ENCODE data around the gene MGAT4C. TPM values are rescaled to one million over a fixed set of nuclear protein-coding genes. Genes with fewer than 3 reads are reported as not detected.

Gene MGAT4C
- total RNA-seq, 1 experiment from 2014 or later: 10.3 TPM

- TF ChIP-seq EZH2 (IDR thresholded peaks at IDR 0.05; ENCODE audit: borderline replicate concordance, low read depth, low read length, poor library complexity, severe bottlenecking): no peak
- TF ChIP-seq CTCF (conservative IDR thresholded peaks at IDR 0.05; ENCODE audit: low read depth, low read length): no peak
- Histone ChIP-seq H3K9me3 (ENCODE audit: low read depth, low read length, poor library complexity, severe bottlenecking) (no peaks in the 10 kb centered on the region), H3K36me3 (ENCODE audit: insufficient read depth, low read length, poor library complexity, severe bottlenecking) (no peaks in the 10 kb centered on the region), H3K4me1 (ENCODE audit: insufficient read depth, low read length, poor library complexity, severe bottlenecking) (no peaks in the 10 kb centered on the region), H3K27ac (ENCODE audit: low read depth, low read length, poor library complexity, severe bottlenecking) (no peak overlapping the region), H3K4me3 (ENCODE audit: low read depth, low read length, poor library complexity, severe bottlenecking) (no peak overlapping the region), H3K27me3 (replicated peaks; ENCODE audit: insufficient read depth, low read depth, low read length, poor library complexity) (no peaks in the 10 kb centered on the region)
- BruUV-seq (replicated peaks): no TSS peak
- intact Hi-C loops (cut with micrococcal nuclease; ENCODE audit: unreplicated experiment): no loop called here
- CTCF ChIA-PET: no interaction called here
- POLR2A ChIA-PET (ENCODE audit: low non-redundant PET): no interaction called here
- DNase-seq (ENCODE audit: low spot score): no peak
These were observed 198.9 kb downstream of the MGAT4C start for GRCh38 chr12:86057092-86057845.

- ChIA-PET CTCF (no interaction called here), POLR2A (ENCODE audit: low non-redundant PET) (no interaction called here)
- BruUV-seq (replicated peaks): no TSS peak
- Histone ChIP-seq H3K4me3 (ENCODE audit: low read depth, low read length, poor library complexity, severe bottlenecking) (no peak overlapping the region), H3K4me1 (ENCODE audit: insufficient read depth, low read length, poor library complexity, severe bottlenecking) (no peaks in the 10 kb centered on the region), H3K27ac (ENCODE audit: low read depth, low read length, poor library complexity, severe bottlenecking) (no peak overlapping the region), H3K9me3 (ENCODE audit: low read depth, low read length, poor library complexity, severe bottlenecking) (no peaks in the 10 kb centered on the region), H3K27me3 (replicated peaks; ENCODE audit: insufficient read depth, low read depth, low read length, poor library complexity) (no peaks in the 10 kb centered on the region), H3K36me3 (ENCODE audit: insufficient read depth, low read length, poor library complexity, severe bottlenecking) (no peaks in the 10 kb centered on the region)
- no peak for DNase-seq (ENCODE audit: low spot score)
- no peak for TF ChIP-seq CTCF (conservative IDR thresholded peaks at IDR 0.05; ENCODE audit: low read depth, low read length)
- TF ChIP-seq EZH2 (IDR thresholded peaks at IDR 0.05; ENCODE audit: borderline replicate concordance, low read depth, low read length, poor library complexity, severe bottlenecking): no peak
- intact Hi-C loops (cut with micrococcal nuclease; ENCODE audit: unreplicated experiment): no loop called here
These were observed 203.3 kb downstream of the MGAT4C start for GRCh38 chr12:86052921-86053320.

- no peaks in the 10 kb centered on the region for H3K27me3 ChIP-seq (replicated peaks; ENCODE audit: insufficient read depth, low read depth, low read length, poor library complexity)
- no peaks in the 10 kb centered on the region for H3K9me3 ChIP-seq (ENCODE audit: low read depth, low read length, poor library complexity, severe bottlenecking)
- ChIA-PET POLR2A (ENCODE audit: low non-redundant PET) (no interaction called here), CTCF (no interaction called here)
- H3K27ac ChIP-seq (ENCODE audit: low read depth, low read length, poor library complexity, severe bottlenecking): no peak overlapping the region
- TF ChIP-seq EZH2 (IDR thresholded peaks at IDR 0.05; ENCODE audit: borderline replicate concordance, low read depth, low read length, poor library complexity, severe bottlenecking) (no peak), CTCF (conservative IDR thresholded peaks at IDR 0.05; ENCODE audit: low read depth, low read length) (no peak)
- intact Hi-C loops (cut with micrococcal nuclease; ENCODE audit: unreplicated experiment): no loop called here
- DNase-seq (ENCODE audit: low spot score): no peak
- H3K4me3 ChIP-seq (ENCODE audit: low read depth, low read length, poor library complexity, severe bottlenecking): no peak overlapping the region
- no peaks in the 10 kb centered on the region for H3K36me3 ChIP-seq (ENCODE audit: insufficient read depth, low read length, poor library complexity, severe bottlenecking)
- BruUV-seq (replicated peaks): no TSS peak
- no peaks in the 10 kb centered on the region for H3K4me1 ChIP-seq (ENCODE audit: insufficient read depth, low read length, poor library complexity, severe bottlenecking)
These were observed 206.2 kb downstream of the MGAT4C start for GRCh38 chr12:86050010-86050409.
